Measurements from ENCODE around the gene HDDC2.
"Not testable (repeated sequence)": the region's sequence is repeated elsewhere in the genome, so short reads cannot be mapped to it uniquely, and the experiment has no call there.

HDDC2 gene

GRCh38 chr6:125306756-125307149 lies 5.0 kb upstream of the HDDC2 start:
- DNase-seq (ENCODE audit: low read depth): no peak

- no peak for DNase-seq (ENCODE audit: low read depth)
Measured at GRCh38 chr6:125304970-125305660, 3.3 kb upstream of the HDDC2 start.

- DNase-seq (ENCODE audit: low read depth): no peak
Measured at GRCh38 chr6:125303512-125303854, 1.7 kb upstream of the HDDC2 start.

- DNase-seq (ENCODE audit: low read depth): no peak
Measured at GRCh38 chr6:125302840-125303511, 1.2 kb upstream of the HDDC2 start.

- DNase-seq (ENCODE audit: low read depth): no peak
Measured at GRCh38 chr6:125300992-125301434, 754 bp downstream of the HDDC2 start.

GRCh38 chr6:125299257-125299656 lies 2.5 kb downstream of the HDDC2 start:
- no peak for DNase-seq (ENCODE audit: low read depth)

GRCh38 chr6:125296471-125296870 lies 5.3 kb downstream of the HDDC2 start:
- DNase-seq (ENCODE audit: low read depth): no peak

- no peak for DNase-seq (ENCODE audit: low read depth)
Measured at GRCh38 chr6:125294925-125295324, 6.8 kb downstream of the HDDC2 start.

- no peak for DNase-seq (ENCODE audit: low read depth)
Measured at GRCh38 chr6:125294036-125294435, 7.7 kb downstream of the HDDC2 start.

- DNase-seq (ENCODE audit: low read depth): no peak
Measured at GRCh38 chr6:125293587-125293986, 8.2 kb downstream of the HDDC2 start.

GRCh38 chr6:125287718-125288117 lies 14.0 kb downstream of the HDDC2 start:
- no peak for DNase-seq (ENCODE audit: low read depth)

- DNase-seq (ENCODE audit: low read depth): no peak
Measured at GRCh38 chr6:125285936-125286335, 15.8 kb downstream of the HDDC2 start.

- no peak for DNase-seq (ENCODE audit: low read depth)
Measured at GRCh38 chr6:125285353-125285752, 16.4 kb downstream of the HDDC2 start.

- DNase-seq (ENCODE audit: low read depth): not testable (repeated sequence)
Measured at GRCh38 chr6:125282470-125282869, 19.3 kb downstream of the HDDC2 start.

- not testable (repeated sequence) for DNase-seq (ENCODE audit: low read depth)
Measured at GRCh38 chr6:125280370-125281035, 21.3 kb downstream of the HDDC2 start.

- no peak for DNase-seq (ENCODE audit: low read depth)
Measured at GRCh38 chr6:125279961-125280360, 21.8 kb downstream of the HDDC2 start.

- no peak for DNase-seq (ENCODE audit: low read depth)
Measured at GRCh38 chr6:125277838-125278237, 23.9 kb downstream of the HDDC2 start.

- no peak for DNase-seq (ENCODE audit: low read depth)
Measured at GRCh38 chr6:125275779-125276178, 26.0 kb downstream of the HDDC2 start.

GRCh38 chr6:125274935-125275334 lies 26.8 kb downstream of the HDDC2 start:
- no peak for DNase-seq (ENCODE audit: low read depth)

GRCh38 chr6:125273965-125274364 lies 27.8 kb downstream of the HDDC2 start:
- no peak for DNase-seq (ENCODE audit: low read depth)

GRCh38 chr6:125273251-125273650 lies 28.5 kb downstream of the HDDC2 start:
- no peak for DNase-seq (ENCODE audit: low read depth)

GRCh38 chr6:125271486-125272159 lies 30.1 kb downstream of the HDDC2 start:
- DNase-seq (ENCODE audit: low read depth): no peak

- no peak for DNase-seq (ENCODE audit: low read depth)
Measured at GRCh38 chr6:125270380-125270779, 31.4 kb downstream of the HDDC2 start.
